ENCODE data around the gene BRIP1.
"Not testable (repeated sequence)": the region's sequence is repeated elsewhere in the genome, so short reads cannot be mapped to it uniquely, and the experiment has no call there.

BRIP1 gene

DNA sequence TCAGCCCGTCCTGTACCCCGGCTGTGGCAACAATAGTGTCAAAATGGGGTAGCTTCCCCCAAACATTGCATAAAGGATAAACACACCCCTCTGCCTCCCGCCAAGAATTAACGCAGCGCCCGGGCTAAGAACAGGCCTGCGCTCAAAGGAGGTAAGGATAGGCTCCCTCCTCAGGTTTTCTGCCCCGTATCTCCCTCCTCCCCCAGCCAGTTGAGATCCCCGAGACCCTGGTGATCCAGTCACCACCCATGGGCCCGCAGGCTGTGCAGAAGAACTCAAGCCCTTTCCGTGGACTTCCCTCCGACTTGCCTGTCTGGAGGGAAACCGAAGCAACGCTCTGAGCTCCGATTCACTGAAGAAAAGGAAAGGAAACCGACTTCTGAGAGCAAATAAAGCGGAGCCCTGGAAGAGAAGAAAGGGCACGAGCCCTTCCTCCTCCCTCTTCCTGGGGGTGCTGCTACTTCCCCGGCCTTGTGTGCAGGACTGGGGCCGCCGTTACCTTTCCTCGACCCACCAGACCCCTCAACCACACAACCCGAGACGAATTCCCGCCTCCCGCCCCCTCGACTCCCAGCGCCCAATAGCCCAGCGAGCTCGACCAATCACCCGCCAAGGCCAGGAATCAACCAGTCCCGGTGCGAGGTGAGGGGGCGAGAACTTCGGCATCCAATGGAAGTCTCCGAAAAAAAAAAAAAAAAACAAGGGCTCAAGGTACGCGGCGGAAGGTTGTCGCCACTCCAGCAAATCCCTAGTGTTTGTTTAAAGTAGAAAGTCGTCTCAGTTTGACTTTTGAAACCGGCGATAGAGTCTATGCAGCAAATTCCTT, at the start of gene BRIP1:
Gene BRIP1, minus strand, starts transcription at position 554 of the 826 bp plus-strand sequence. CDS start 1,989 bp downstream, outside the sequence.
- peak; percentile 96 for DNase-seq (ENCODE audit: low spot score)

DNA sequence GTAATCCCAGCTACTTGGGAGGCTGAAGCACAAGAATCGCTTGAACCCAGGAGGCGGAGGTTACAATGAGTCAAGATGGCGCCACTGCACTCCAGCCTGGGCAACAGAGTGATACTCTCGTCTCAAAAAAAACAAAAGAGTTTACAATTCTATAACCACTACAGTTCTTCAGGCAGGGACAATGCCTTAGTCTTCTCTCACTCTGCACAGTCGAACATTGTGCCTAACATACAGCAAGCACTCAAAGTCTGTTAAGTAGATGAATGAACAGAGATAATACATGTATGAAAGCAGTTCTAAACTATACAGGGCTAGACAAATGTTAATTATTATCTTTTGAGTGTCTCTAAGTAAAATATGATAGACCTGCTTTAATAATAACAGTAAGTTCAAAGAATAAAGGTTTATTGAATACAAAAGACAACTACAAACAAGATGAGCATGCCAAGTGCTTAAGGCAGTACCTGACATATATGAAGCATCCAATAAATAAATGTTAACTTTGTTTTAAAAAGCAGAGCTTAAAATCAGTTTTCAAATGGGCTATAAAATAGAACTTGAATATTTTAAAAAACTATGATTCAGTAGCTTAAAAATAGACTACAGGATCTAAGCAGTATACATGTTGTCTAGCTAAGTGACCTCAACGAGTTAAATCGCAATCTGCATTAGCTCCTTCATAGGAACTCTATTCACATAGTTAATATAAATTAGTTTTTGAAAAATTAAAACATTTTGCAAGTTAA, 45.1 kb upstream of the BRIP1 start:
- no peak for DNase-seq (ENCODE audit: low spot score)

DNA sequence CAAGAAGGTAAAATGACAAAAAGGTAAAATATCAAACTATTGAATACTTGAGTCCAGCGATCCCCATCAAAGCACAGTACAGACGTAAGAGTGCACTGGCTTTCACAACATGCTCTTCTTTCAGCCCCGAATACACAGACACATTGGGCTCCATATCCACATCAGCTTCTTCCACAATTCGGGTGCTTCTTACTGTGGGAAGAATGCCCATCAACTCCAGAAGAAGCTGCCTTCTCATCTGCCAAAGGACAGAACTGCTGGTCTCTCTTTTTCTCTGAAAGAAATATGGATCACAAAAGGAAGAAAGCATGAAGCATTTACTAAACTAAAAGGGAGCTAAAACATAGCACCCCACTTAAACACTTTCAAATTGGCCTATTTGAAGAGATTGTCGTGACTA, 44.0 kb upstream of the BRIP1 start:
- no peak for DNase-seq (ENCODE audit: low spot score)

GRCh38 chr17:61904094-61904710, 40.9 kb upstream of the BRIP1 start:
- no peak for DNase-seq (ENCODE audit: low spot score)

GRCh38 chr17:61903251-61903650, 39.9 kb upstream of the BRIP1 start:
- DNase-seq (ENCODE audit: low spot score), result no peak

DNA sequence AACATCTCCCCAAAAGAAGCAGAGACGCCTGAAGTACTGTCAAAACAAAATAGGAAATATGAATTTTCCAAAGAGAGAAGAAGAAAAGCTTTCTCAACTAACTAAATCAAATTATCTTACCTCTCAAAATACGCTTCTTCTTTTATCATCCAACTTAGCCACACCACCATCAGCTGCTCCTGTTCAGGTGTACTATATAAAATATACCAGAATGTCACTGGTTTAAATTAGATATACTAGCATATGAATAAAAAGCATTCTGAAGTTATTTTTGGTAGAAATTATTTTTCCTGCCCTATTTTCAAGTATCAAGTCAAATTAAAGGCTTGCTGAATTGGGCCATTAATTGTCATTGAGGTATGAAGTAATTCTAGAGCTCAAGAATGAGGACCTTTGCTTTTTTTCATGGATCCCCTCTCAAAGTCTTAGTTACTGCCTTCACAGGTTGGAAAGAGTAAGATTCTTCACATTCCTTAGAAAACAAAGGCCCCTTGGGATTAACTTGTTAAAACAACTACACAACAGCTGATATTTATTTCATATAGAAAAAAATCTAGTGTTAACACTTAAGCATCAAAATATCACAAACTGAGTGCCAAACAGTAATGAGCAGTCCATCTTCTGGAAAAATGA, 34.3 kb upstream of the BRIP1 start:
- DNase-seq (ENCODE audit: low spot score), result no peak

DNA sequence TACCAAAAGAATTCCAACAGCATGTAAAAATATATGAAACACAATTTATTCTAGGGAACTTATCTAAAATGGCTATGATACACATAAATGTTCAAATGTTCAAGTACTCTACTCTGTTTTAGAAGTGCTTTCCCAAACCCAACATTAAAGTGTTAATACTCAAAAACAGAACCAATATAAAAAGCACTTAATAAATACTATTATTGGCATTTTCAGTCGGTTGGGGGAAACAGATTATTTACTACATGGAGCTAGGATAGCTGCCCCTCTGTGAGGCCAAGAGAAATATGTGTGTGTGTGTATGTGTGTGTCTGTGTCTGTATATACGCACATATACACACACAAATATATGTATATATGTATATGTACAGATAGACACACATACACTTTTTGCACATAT, 32.1 kb upstream of the BRIP1 start:
- DNase-seq (ENCODE audit: low spot score), result no peak

DNA sequence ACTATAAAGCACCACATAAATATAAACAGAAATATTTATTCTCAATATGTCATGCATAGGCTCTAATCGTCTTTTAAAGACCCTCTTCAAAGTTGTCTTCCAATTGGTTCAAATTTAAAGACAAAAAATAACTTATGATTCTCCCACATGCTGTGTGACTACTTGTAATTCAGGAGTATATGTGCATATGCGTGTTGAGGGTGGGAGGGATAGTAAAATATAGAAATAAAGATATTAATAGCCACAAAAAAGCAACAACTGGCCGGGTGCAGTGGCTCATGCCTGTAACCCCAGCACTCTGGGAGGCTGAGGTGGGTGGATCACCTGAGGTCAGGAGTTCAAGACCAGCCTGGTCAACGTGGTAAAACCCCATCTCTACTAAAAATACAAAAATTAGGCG, 31.0 kb upstream of the BRIP1 start:
- DNase-seq (ENCODE audit: low spot score), result not testable (repeated sequence)

GRCh38 chr17:61887733-61888132, 24.4 kb upstream of the BRIP1 start:
- DNase-seq (ENCODE audit: low spot score), result not testable (repeated sequence)

- DNase-seq (ENCODE audit: low spot score), result not testable (repeated sequence)
These were observed 22.5 kb upstream of the BRIP1 start for GRCh38 chr17:61885865-61886264.

GRCh38 chr17:61884864-61885263, 21.5 kb upstream of the BRIP1 start:
- DNase-seq (ENCODE audit: low spot score), result no peak

DNA sequence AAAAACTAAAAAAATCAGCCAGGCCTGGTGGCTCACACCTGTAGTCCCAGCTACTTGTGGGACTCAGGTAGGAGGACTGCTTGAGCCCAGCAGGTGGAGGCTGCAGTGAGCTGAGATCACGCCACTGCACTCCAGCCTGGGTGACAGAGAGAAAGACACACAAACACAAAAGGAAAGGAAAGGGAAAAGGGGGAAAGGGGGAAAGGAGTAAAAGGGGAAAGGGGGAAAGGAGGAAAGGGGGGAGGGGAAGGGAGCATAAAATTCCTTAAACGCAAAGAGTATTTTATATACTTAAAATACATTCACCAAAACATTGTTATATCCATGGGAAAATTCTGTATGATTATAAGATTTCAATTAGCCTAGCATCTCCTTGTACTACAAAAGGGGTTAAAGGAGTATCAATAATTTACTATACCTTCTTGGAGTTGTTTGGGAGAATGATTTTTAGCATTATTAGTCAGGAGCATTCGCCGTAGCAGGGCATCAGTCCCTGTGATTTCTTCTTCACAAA, 17.3 kb upstream of the BRIP1 start:
- no peak for DNase-seq (ENCODE audit: low spot score)

DNA sequence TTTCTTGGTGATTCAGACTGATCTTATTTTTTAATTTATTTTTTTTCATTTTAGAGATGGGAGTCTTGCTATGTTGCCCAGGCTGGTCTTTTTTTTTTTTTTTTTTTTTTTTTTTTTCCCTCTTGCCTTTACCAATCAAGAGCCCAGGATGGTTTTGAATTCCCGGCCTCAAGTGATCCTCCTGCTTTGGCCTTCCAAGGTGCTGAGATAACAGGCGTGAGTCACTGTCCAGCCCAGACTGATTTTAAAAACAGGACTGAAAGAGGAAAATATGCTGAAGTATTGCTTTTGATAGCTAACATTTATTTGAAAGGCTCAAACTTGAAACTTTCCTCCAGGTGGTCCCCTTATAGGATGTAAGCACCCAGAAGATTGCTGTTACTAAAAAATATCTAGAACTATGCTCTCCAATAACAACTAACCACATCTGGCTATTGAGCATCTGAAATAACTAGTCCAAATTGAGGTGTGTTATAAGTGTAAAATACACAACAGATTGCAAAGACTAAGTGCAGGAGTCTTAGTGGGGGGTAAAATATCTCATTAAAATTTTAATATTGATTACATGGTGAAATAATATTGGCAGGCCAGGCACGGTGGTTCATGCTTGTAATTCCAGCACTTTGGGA, 15.8 kb upstream of the BRIP1 start:
- no peak for DNase-seq (ENCODE audit: low spot score)

DNA sequence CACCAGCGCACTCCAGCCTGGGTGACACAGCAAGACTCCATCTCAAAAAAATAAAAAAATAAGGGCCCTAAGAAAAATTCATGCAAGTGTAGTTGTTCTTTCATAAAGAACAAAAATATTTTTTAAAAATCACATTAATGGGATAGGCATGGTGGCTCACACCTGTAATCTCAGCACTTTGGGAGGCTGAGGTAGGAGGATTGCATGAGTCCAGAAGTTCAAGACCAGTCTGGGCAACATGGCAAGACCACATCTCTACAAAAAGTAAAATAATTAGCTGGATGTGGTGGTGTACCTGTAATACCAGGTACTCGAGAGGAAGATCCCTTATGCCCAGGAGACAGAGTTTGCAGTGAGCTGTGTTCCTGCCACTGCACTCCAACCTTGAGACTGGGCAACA, 15.2 kb upstream of the BRIP1 start:
- no peak for DNase-seq (ENCODE audit: low spot score)

DNA sequence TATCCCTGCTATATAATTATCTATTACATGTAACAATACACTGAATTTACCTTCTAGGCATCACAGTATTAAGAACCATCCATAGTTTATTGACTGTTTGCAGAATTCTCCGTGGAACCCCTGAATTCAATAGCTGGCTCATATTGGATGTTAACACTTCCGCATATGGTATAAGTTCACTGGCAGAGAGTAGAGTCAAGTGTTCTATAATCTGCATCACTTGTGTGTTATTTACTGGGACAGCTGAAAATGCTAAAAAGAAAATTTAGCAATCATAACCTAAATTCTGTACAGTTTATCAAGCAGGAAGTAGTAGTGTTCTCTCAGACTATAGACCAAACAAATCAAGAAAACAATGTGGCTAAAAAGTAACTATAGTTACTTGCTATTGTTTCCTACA, 14.5 kb upstream of the BRIP1 start:
- DNase-seq (ENCODE audit: low spot score), result no peak

DNA sequence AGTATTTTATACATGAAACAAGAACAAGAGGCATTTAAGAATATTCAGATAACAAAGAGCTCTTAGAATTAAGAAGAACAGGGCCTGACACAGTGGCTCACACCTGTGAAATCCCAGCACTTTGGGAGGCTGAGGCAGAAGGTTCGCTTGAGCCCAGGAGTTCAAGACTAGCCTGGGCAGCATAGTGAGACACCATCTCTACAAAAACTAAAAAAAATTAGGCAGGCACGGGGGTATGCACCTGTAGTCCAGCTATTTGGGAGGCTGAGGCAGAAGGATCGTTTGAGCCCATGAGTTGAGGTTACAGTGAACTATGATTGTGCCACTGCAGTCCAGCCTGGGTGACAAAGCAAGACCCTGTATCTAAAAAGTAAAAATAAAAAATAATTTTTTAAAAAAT, 12.5 kb upstream of the BRIP1 start:
- no peak for DNase-seq (ENCODE audit: low spot score)

DNA sequence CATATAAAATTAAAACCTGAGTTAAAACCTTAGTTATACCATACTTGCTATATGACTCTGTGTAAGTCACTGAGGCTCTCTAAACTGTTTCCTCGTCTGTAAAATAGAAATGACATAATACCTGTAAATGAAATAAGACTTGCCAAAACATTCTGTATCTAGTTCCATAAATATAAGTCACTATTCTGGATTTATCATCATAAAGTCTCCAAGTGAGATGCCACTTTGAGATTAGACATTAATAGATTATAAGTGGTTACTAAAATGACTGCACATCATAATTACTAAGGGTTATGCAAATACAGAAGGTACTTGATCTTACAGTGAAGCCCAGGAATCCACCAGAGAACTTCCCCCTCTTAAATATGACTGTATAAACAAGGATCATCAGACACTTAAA, 12.0 kb upstream of the BRIP1 start:
- DNase-seq (ENCODE audit: low spot score), result no peak

DNA sequence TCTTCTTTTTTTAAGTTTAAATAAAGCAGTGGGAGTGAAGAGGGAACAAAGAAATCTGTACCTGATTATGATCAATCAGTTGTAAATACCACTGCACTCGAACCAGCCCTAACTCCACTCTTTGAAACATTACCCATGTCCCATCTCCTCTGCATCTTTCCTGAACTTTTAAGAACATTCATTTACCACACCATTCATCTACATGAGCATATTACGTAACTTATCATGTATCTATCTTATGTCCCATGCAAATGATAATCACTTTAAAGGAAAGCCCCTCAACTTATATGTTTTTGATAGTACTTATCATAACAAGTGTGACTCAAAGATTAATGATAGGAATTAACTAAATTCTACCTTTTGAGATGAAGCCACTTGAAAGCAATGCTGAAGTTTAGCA, 10.7 kb upstream of the BRIP1 start:
- no peak for DNase-seq (ENCODE audit: low spot score)

- DNase-seq (ENCODE audit: low spot score), result no peak
These were observed 8.8 kb upstream of the BRIP1 start for GRCh38 chr17:61872099-61872498.

DNA sequence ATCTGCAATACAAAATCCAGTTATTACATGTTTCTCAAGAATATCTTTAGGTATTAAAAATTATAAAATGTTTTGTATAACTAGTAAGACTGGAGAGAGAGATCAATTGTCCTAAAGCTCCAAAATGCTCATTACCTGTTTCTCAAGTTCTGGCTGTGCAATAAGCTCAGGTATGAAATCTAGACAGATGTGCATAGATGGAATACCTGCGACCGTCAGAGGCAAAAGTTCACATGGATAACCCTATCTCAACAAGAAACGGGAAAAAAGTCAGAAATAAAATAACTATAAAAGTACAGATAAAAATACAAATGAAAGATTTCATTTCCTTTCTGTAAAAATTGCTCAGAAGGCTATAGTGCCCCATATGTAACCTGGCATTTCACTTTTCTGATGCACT, 5.8 kb upstream of the BRIP1 start:
- no peak for DNase-seq (ENCODE audit: low spot score)

- no peak for DNase-seq (ENCODE audit: low spot score)
These were observed 4.7 kb upstream of the BRIP1 start for GRCh38 chr17:61868074-61868473.

DNA sequence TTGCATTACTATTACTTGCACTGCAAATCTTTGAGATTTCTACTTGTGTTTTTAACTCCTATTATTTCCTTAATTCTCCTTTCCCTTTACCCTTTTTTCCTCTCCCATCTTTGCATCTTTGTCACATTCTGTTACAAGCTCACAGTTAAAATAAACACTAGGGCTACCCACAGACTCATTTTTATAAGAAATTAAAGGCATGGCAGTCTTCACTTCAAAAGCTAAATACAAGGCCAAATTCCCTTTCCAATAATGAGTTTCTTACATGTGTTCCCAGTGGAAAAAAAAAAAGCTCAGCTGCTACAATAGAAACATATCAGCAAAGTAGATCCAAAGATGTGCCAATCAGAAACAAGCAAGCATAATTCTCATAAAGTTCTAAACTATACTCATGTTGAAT, 3.7 kb upstream of the BRIP1 start:
- DNase-seq (ENCODE audit: low spot score), result no peak

All from AG08395 (cell line).